NCI-H446 (cell line): ENCODE measurements around the gene PVR.
A peak's percentile ranks its signal among the peaks of the same experiment; 100 is the strongest.
"Not testable (repeated sequence)": the region's sequence is repeated elsewhere in the genome, so short reads cannot be mapped to it uniquely, and the experiment has no call there.

ENCODE experiments used
- DNase-seq, 2 experiments: peaks; one replicate each; lab custom pipeline; 2025; lab: John Stamatoyannopoulos, UW

Gene PVR

GRCh38 chr19:44672226-44672625 lies 28.5 kb downstream of the PVR start:
- no peak for DNase-seq

GRCh38 chr19:44673510-44673909 lies 29.8 kb downstream of the PVR start:
- no peak for DNase-seq

- no peak for DNase-seq
Measured at GRCh38 chr19:44675521-44675920, 31.8 kb downstream of the PVR start.

GRCh38 chr19:44677019-44677811 lies 33.5 kb downstream of the PVR start:
- DNase-seq, result peak in 1 of 2 experiments; percentile 53

- DNase-seq, result no peak
Measured at GRCh38 chr19:44680536-44680935, 36.8 kb downstream of the PVR start.

GRCh38 chr19:44681992-44682790 lies 38.5 kb downstream of the PVR start:
- DNase-seq, result no peak

- DNase-seq, result no peak
Measured at GRCh38 chr19:44682807-44683206, 39.1 kb downstream of the PVR start.

GRCh38 chr19:44683434-44684210 lies 39.9 kb downstream of the PVR start:
- no peak for DNase-seq

- not testable (repeated sequence) for DNase-seq
Measured at GRCh38 chr19:44684396-44684795, 40.7 kb downstream of the PVR start.

- no peak for DNase-seq
Measured at GRCh38 chr19:44684892-44685863, 41.5 kb downstream of the PVR start.

GRCh38 chr19:44685877-44686276 lies 42.2 kb downstream of the PVR start:
- DNase-seq, result no peak

GRCh38 chr19:44686896-44687295 lies 43.2 kb downstream of the PVR start:
- DNase-seq, result no peak

- no peak for DNase-seq
Measured at GRCh38 chr19:44687888-44688287, 44.2 kb downstream of the PVR start.

GRCh38 chr19:44689290-44690130 lies 45.8 kb downstream of the PVR start:
- peak; percentile 42 to 55 for DNase-seq

- DNase-seq, result no peak
Measured at GRCh38 chr19:44690131-44690440, 46.4 kb downstream of the PVR start.

GRCh38 chr19:44692379-44692721 lies 48.6 kb downstream of the PVR start:
- DNase-seq, result no peak

- DNase-seq, result no peak
Measured at GRCh38 chr19:44694184-44694579, 50.5 kb downstream of the PVR start.

- no peak for DNase-seq
Measured at GRCh38 chr19:44696939-44697669, 53.4 kb downstream of the PVR start.

- DNase-seq, result no peak
Measured at GRCh38 chr19:44697670-44698034, 53.9 kb downstream of the PVR start.
